GM18867 (cell line): ENCODE data around the gene HEATR5A.
A peak's percentile ranks its signal among the peaks of the same experiment; 100 is the strongest.

Experiments used
- ATAC-seq: cut with Tn5 transposase; IDR thresholded peaks from one replicate; pipeline ENCODE4 v1.9.1; 2021; ENCODE audit warnings: mild to moderate bottlenecking, moderate library complexity; ENCODE audit not compliant: unreplicated experiment

HEATR5A gene

GRCh38 chr14:31428011-31428410, 7.7 kb upstream of the HEATR5A start:
- no peak for ATAC-seq

- ATAC-seq, result no peak
Measured at GRCh38 chr14:31426663-31427062, 6.3 kb upstream of the HEATR5A start.

DNA sequence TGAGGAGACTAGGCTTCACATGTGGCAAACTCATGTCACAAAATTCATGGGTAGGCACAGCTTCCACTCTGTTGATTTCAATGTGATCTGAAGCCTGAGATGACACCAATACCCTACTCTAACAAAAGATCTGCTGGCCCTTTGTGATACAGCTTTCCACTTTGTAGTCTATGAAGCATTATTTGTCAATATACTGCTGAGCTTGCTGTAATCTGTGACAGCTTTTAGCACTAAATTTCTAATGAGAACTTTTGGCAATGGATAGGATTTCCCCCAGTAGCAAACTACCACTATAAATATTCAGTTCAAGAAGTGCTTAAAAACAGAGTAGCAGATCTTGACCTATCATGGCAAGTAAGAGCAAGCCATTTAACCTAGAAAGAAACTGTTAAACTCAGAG, 5.6 kb upstream of the HEATR5A start:
- ATAC-seq, result no peak

GRCh38 chr14:31421200-31421599, 850 bp upstream of the HEATR5A start:
- ATAC-seq, result no peak

GRCh38 chr14:31419967-31420318, 407 bp downstream of the HEATR5A start:
- peak; percentile 28 for ATAC-seq

- no peak for ATAC-seq
Measured at GRCh38 chr14:31419179-31419966, 977 bp downstream of the HEATR5A start.

GRCh38 chr14:31418440-31418839, 1.9 kb downstream of the HEATR5A start:
- no peak for ATAC-seq

- ATAC-seq, result no peak
Measured at GRCh38 chr14:31414190-31414833, 6.0 kb downstream of the HEATR5A start.

DNA sequence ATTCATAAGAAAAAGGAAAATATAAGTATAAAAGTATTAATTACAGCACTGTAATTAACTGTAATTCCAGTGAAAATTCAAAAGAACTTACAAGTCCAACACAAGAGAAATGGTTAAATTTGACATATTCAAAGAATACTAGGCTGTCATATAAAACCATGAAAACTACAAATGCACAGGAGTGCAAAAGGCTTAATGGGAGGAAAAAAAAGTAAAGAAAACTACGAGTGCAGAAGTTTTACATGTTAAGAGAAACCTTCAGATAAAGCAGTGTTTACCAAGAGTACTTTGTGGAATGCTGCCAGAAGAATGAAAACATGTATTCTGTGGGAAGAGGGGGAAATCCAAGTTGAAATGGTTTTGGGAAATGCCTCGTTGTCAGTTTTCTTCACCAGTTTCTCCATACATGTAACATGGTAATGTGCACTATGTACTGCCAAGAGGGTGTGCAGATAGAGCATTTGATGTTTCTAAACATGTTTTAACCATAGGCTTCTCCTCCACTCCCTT, 9.1 kb downstream of the HEATR5A start:
- ATAC-seq, result no peak

GRCh38 chr14:31410048-31410650, 10.2 kb downstream of the HEATR5A start:
- ATAC-seq, result no peak

DNA sequence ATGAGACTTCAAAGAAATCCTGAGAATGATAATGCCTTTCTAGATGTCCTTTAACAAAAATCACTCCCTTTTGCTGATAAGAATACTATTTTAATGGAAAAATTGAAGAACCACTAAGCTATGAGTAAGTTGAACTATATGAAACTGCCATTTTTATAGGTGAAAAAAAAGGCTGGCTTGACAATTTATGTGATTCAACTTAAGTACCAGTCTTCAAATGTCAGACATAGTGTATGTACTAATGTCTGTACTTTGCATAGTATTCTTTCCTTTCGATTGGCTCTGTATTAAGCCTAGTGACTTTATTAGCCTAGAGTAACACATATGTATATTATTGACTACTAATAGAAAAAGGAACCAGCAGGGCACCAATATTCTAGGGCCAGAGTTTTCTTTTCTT, 11.9 kb downstream of the HEATR5A start:
- no peak for ATAC-seq

GRCh38 chr14:31405599-31406232, 14.6 kb downstream of the HEATR5A start:
- no peak for ATAC-seq

- no peak for ATAC-seq
Measured at GRCh38 chr14:31405106-31405505, 15.2 kb downstream of the HEATR5A start.

- no peak for ATAC-seq
Measured at GRCh38 chr14:31403707-31404106, 16.6 kb downstream of the HEATR5A start.

GRCh38 chr14:31402764-31403439, 17.4 kb downstream of the HEATR5A start:
- ATAC-seq, result no peak

DNA sequence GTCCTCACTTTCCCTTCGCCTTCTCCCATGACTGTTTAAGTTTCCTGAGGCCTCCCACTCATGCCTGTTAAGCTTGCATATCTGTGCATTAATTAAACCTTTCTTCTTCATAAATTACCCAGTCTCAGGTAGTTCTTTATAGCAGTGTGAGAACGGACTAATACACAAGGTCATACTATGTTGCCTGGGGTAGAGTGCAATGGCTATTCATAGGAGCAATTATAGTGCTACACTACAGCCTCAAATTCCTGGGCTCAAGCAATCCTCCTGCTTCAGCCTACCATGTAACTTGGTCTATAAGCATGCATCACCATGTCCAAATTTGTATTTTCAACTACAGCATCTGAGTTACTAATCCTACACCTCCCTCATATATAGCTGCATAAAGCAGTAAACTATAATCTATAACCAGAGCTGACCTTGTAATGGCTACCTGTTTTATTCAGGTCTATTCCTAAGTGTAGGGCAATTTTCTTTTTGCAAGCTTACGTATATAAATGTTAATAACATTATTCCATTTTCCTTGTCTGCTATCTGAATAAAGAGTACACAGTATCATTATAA, 18.9 kb downstream of the HEATR5A start:
- no peak for ATAC-seq

DNA sequence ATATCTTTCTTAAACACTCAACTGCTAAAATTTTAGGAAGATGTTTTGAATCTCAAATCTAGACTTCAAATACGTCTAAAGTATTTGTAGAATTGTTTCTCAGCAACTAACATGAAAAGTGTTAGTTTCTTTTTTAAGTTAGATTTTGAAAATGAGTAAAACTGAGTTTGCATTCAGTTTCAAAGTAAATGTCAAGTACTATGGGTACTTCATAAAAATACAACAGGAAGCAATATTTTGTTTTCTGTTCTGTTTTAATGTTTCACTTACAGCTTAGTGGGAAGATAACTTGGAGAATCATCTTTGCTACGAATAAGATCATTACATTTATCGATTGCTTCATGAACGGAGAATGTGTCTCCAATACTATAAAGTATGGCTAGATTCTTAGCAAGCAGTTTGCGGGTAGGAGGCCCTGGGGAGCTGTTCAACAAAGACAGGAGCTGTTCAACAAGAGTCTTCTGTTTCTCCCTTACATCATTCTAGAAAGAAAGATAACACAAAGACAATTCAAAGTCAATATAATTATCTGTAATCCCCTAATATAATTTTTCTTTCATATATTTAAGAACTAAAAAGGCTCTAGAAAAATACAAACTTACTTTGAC, 20.2 kb downstream of the HEATR5A start:
- ATAC-seq, result peak; percentile 85

- ATAC-seq, result no peak
Measured at GRCh38 chr14:31395572-31396205, 24.7 kb downstream of the HEATR5A start.

GRCh38 chr14:31395119-31395518, 25.2 kb downstream of the HEATR5A start:
- no peak for ATAC-seq
